Ovary (tissue), 3 donors: ENCODE data around the gene RASGRF2.
"Not testable (repeated sequence)": the region's sequence is repeated elsewhere in the genome, so short reads cannot be mapped to it uniquely, and the experiment has no call there.

ENCODE experiments used
- CTCF ChIP-seq, 3 donors: fragments of 450-650 bp in 2 of 3; fragments of 200-600 bp in 1 of 3; IDR thresholded peaks; one replicate each; pipeline versions ENCODE4 v1.5.1 to v1.8.0; 2016 to 2022; ENCODE audit warnings: antibody characterized with exemption in 3 of 3, mild to moderate bottlenecking in 1 of 3
- EP300 ChIP-seq: sonication (generic); formaldehyde crosslinking; IDR thresholded peaks from one replicate; pipeline ENCODE4 v1.6.1; 2017; ENCODE audit warnings: antibody characterized with exemption
- POLR2A ChIP-seq: fragments of 450-650 bp; IDR thresholded peaks from one replicate; pipeline ENCODE4 v1.6.1; 2017; ENCODE audit warnings: antibody characterized with exemption, mild to moderate bottlenecking, moderate library complexity
- donor health status: DM: no; HTN: no; CAD: no.

GRCh38 chr5:81030236-81031034, 70.3 kb downstream of the RASGRF2 start:
- not testable (repeated sequence) for TF ChIP-seq EP300; CTCF (IDR thresholded peaks at IDR 0.05); POLR2A
